ENCODE measurements around the gene PCDH9. TPM values are rescaled to one million over a fixed set of nuclear protein-coding genes. Genes with fewer than 3 reads are reported as not detected.
A peak's percentile ranks its signal among the peaks of the same experiment; 100 is the strongest.

Gene PCDH9
- polyA plus RNA-seq, 1 of the 3 experiments (the other 2 are of a cell fraction) = 1.3 TPM

GRCh38 chr13:67224148-67224846 lies 5.8 kb downstream of the PCDH9 start (continued):
- TF ChIP-seq RCOR1 (IDR thresholded peaks at IDR 0.05; ENCODE audit: low read length) = 0 out of 2 replicates have a peak, but pooled peaks have one; percentile 27
- no peak for TF ChIP-seq EZH2phosphoT487 (IDR thresholded peaks at IDR 0.05; ENCODE audit: borderline replicate concordance, low read depth)
- no peak for TF ChIP-seq YY1 (IDR thresholded peaks at IDR 0.05; ENCODE audit: low read depth)
- no peak for TF ChIP-seq FOXJ3 (CRISPR knock-in tag; IDR thresholded peaks at IDR 0.05)
- TF ChIP-seq REST (IDR thresholded peaks at IDR 0.05; ENCODE audit: low read depth, low read length) = no peak
- no peak for TF ChIP-seq SIN3A (IDR thresholded peaks at IDR 0.05; ENCODE audit: borderline replicate concordance, low read depth, low read length)
- no peak for TF ChIP-seq GABPA (IDR thresholded peaks at IDR 0.05; ENCODE audit: low read depth)

- ChIA-PET POLR2A (no interaction called here), CTCF (interaction anchor here (0.6 to 5.8 kb wide), 28 partner anchors 8 to 1567 kb away, joined by 3 to 52 read pairs (median 4); no protein-coding TSS in a partner anchor)
- no peak for TF ChIP-seq MEF2A (IDR thresholded peaks at IDR 0.05; ENCODE audit: borderline replicate concordance, low read depth)
- H3K9ac ChIP-seq = no peak overlapping the region
- H3F3A ChIP-seq (replicated peaks; ENCODE audit: insufficient read depth) = no peaks in the 10 kb centered on the region
- no peaks in the 10 kb centered on the region for H3K9me3 ChIP-seq
- H3K36me3 ChIP-seq (replicated peaks in 1 of 2; ENCODE audit: control insufficient read depth in 1 of 2, insufficient read depth in 2 of 2, low read length in 1 of 2) = peaks cover 0 to 3% of the 10 kb centered on the region in 2 experiments
- H3K4me1 ChIP-seq (ENCODE audit: control insufficient read depth in 1 of 2, insufficient read depth in 2 of 2, low read depth in 1 of 2, low read length in 1 of 2) = peaks cover 3 to 11% of the 10 kb centered on the region in 2 experiments; a peak in 3 of 4 replicates
- H2AFZ ChIP-seq (ENCODE audit: low read depth) = peak overlapping the region; percentile 49; the same call in 1 of the 2 replicates
- H3K27me3 ChIP-seq (ENCODE audit: insufficient read depth) = no peaks in the 10 kb centered on the region
- H3K4me2 ChIP-seq = peak overlapping the region; percentile 44; the same call in 1 of the 2 replicates
- DNase-seq = no peak
- no peaks in the 10 kb centered on the region for H4K20me1 ChIP-seq (ENCODE audit: insufficient read depth)
- WGBS (ENCODE audit: low lambda C conversion rate) = 85% methylated on average over 1 of the region's 1 CpG
- no peaks in the 10 kb centered on the region for H3K9me2 ChIP-seq
- H3K79me2 ChIP-seq (ENCODE audit: insufficient read depth) = no peaks in the 10 kb centered on the region
- peak overlapping the region in 1 of 2 experiments; percentile 18; a peak in 1 of 4 replicates for H3K27ac ChIP-seq (ENCODE audit: low read depth in 2 of 2, low read length in 1 of 2)
- H3K4me3 ChIP-seq (ENCODE audit: low read depth in 2 of 2, low read length in 1 of 2) = 0 out of 4 replicates have a peak overlapping the region, but pooled peaks of 1 of the 2 experiments have one; percentile 2
Observed at GRCh38 chr13:67223742-67224141, 6.4 kb downstream of the PCDH9 start.

- Histone ChIP-seq H3K27me3 (ENCODE audit: insufficient read depth) (no peaks in the 10 kb centered on the region), H4K20me1 (ENCODE audit: insufficient read depth) (no peaks in the 10 kb centered on the region), H3K9me2 (no peaks in the 10 kb centered on the region), H3F3A (replicated peaks; ENCODE audit: insufficient read depth) (no peaks in the 10 kb centered on the region), H3K79me2 (ENCODE audit: insufficient read depth) (no peaks in the 10 kb centered on the region), H3K4me3 (ENCODE audit: low read depth in 2 of 2, low read length in 1 of 2) (no peak overlapping the region), H3K4me2 (peak overlapping the region; percentile 34; the same call in 1 of the 2 replicates), H3K36me3 (replicated peaks in 1 of 2; ENCODE audit: control insufficient read depth in 1 of 2, insufficient read depth in 2 of 2, low read length in 1 of 2) (peaks cover 0 to 3% of the 10 kb centered on the region in 2 experiments), H2AFZ (ENCODE audit: low read depth) (no peak overlapping the region), H3K27ac (ENCODE audit: low read depth in 2 of 2, low read length in 1 of 2) (no peak overlapping the region; a peak in 1 of 4 replicates), H3K9ac (no peak overlapping the region), H3K9me3 (no peaks in the 10 kb centered on the region), H3K4me1 (ENCODE audit: control insufficient read depth in 1 of 2, insufficient read depth in 2 of 2, low read depth in 1 of 2, low read length in 1 of 2) (peaks cover 2 to 11% of the 10 kb centered on the region in 2 experiments; a peak in 3 of 4 replicates)
- DNase-seq = no peak
- ChIA-PET CTCF (interaction anchor here (1.2 to 5.8 kb wide), 7 partner anchors 8 to 605 kb away, joined by 3 to 52 read pairs (median 6); no protein-coding TSS in a partner anchor), POLR2A (no interaction called here)
- TF ChIP-seq RAD21 (IDR thresholded peaks at IDR 0.05; ENCODE audit: low read length) (no peak), PBX3 (IDR thresholded peaks at IDR 0.05) (no peak), MXI1 (IDR thresholded peaks at IDR 0.05; ENCODE audit: low read depth, low read length) (no peak), MEF2A (IDR thresholded peaks at IDR 0.05; ENCODE audit: borderline replicate concordance, low read depth) (0 out of 2 replicates have a peak, but pooled peaks have one; percentile 12), JUND (IDR thresholded peaks at IDR 0.05) (0 out of 2 replicates have a peak, but pooled peaks have one; percentile 5), FOSL2 (IDR thresholded peaks at IDR 0.05; ENCODE audit: borderline replicate concordance, low read depth) (peak; percentile 17; the same call in 1 of the 2 replicates), EZH2phosphoT487 (IDR thresholded peaks at IDR 0.05; ENCODE audit: borderline replicate concordance, low read depth) (no peak)
- WGBS (ENCODE audit: low lambda C conversion rate) = 54% methylated on average over 2 of the region's 2 CpGs
Observed at GRCh38 chr13:67223024-67223423, 7.1 kb downstream of the PCDH9 start.

Measured in SK-N-SH (cell line).